Right renal pelvis (tissue), 4 donors: ENCODE results near the gene MYT1. TPM values are rescaled to one million over a fixed set of nuclear protein-coding genes. Genes with fewer than 3 reads are reported as not detected.

ENCODE experiments used
- DNase-seq, 4 donors: peaks; one replicate each; pipeline ENCODE4 v3.0.0-alpha.2; 2013; ENCODE audit warnings: low read depth in 4 of 4, low spot score in 3 of 4, missing footprints in 1 of 4
- polyA plus RNA-seq, 4 donors: library from polyadenylated mRNA; unstranded; fragments of 120-200 nt; gene quantifications; one replicate each; pipeline ENCODE4 v1.2.1, GENCODE V29; 2013; ENCODE audit not compliant: insufficient read length in 4 of 4

MYT1 gene
- polyA plus RNA-seq, 4 donors: 0.38 to 0.79 (median 0.63) TPM

DNA sequence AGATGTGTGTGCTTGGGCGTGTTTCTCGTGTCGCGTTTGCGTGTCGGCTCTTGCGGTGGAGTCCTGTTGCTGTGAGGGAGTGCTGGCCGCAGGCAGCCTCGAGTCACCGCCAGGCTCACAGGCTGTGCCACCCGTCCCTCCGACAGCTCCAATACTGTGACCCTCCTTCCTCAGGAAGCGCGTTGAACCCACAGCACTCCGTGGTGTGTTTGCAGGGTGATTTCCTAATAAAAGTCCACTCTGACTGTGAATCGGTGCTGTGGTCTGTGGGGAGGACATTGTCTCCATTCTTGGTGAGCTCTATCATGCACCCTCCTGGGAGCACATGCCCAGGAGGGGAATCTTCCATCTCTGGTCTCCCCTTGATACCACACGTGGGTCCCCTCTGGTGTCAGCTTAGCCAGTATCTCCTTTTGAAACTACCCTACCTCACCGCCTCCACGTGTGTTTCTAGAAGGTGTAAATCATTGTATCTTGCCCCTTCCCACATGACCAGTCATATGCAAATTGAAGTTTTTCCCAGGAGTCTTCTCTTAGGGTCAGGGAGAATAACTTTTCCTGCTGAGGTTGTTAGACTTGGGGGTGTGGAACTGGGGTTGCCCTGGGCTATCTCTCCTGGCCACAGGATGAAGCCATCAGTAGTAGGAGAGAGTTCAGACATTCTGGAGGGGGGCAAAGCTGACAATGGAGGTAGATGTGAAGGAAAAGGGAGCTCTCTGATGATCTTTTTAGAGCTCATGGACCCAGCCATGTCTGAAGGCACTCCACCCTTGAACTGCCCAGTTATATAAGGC is 77.9 kb downstream of the MYT1 start:
- DNase-seq: no peak

DNA sequence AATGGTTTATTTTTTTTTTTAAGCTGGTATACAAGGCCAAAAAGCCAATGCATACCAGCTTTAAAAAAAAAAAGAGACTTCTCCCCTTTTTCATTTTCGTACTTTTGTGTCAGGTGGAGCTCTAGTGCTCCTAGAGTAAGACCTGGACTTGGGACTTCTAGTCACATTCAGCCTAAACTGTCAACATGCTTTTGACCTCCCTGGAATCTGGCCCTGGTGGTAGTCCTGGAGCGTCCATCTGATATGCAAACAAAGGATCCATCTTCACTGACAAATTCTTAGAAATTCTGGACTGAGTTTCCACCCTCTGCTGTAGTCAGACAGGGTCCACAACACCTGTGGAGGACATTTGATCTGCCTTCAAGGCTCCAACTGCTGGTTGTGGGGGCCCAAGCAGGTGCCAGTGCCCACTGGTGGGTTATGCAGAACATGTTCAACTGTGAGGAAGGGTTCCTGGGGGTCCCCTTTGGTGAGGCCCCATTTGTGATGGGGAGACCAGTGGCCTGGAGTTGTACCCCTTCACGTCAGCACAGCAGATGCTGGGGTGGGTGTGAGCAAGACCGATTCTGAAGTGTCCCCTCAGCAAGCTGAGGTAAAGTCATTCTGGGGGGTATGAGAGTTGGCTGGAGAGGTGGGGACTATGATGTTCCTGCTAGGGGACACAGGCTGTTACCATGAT is 78.7 kb downstream of the MYT1 start:
- DNase-seq: no peak

DNA sequence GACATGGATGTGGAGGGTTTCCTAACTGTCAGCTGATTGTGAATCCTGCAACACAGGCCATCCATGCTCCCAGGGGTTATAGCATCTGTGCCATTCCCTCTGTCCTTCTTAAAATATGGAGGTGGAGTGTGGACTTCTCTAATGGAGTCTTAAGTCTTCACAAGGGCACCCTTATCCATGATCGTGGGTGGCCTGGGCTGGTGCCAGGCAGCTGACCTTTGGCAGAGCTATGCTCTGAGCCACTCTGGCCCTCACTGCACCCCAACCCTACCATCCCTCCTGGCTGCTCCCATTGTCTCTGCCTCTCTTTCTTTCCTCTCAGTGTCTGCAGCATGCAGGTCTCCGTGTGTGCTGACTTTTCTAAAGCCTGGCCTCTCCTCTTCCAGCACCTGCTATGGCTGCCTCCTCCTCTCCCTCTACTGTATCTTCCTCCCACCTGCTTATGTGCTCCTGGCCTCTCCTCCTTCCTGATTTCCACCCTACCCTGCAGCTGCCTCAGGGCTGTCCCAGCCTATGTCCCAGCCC is 80.1 kb downstream of the MYT1 start:
- DNase-seq: no peak

DNA sequence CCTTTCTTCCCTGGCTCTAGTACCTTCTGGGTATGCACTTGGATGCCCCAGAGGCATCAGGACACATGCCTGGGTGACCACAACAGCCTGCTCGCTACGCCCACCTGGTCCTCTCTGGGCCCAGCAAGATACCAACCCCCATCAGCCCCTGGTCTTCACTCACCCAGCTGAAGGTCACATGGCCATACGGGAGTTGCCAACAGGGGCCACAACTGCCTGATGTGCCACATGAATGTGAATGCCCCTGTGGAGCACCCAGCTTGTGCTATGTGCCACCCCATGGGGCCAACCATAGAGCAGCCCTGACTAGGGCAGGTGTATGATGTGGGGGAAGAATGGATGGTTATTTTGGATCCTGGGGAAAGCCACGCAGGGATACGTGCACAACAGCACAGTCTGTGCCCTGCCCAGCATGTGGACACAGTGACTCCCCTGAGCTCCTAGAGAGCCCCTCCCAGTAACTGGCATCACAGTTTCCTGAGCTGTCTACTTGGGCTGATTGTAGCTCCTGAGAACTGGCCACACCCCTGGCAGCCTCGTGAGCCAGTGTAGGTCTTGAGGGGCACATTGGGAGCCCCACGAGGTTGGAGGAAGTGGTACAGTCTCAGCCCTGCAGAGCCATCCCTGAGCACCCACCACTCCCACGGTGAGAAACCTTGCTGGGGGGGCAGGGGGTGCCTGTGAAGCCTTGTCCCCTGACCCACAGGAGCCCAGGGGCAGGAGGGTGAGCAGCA is 80.8 kb downstream of the MYT1 start:
- no peak for DNase-seq

DNA sequence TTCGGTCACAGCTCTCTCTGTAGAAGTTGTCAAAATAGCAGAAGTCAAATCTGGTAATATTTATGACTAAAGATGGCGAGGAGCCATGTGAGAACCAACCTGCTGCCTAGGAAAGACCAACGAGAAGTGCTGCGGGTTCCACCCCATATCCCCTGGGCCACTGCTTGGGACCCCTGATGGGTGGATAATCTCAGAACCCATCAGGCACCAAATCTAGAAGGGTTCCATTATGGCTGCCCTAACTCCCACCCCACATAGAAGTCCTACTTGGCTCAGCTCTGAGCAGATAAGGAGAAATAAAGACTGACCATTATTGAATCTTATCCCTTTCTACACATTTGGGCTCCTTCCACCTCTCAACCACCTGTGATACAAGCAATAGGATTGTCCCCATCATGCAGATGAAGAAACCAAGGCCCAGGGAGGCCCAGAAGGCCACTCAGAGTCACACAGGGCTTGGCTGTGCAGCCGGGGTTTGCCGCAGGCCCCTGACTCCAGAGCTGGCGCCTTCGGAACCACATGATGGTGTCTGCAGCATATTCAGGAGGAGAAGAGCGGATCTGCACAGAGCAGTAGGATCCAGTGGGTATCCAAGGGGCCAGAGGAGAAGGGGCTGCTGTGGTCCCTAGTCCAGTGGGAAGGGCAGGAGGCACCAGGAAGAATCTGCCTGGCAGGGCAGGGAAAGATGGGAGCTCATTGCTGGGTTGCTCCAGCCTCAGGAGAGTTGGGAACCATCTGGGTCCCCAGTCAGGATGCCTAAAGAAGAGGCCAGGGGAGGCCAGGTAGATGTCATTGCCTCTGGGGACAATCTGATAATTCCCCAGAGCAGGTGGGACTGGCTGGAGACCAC is 81.7 kb downstream of the MYT1 start:
- DNase-seq: no peak

DNA sequence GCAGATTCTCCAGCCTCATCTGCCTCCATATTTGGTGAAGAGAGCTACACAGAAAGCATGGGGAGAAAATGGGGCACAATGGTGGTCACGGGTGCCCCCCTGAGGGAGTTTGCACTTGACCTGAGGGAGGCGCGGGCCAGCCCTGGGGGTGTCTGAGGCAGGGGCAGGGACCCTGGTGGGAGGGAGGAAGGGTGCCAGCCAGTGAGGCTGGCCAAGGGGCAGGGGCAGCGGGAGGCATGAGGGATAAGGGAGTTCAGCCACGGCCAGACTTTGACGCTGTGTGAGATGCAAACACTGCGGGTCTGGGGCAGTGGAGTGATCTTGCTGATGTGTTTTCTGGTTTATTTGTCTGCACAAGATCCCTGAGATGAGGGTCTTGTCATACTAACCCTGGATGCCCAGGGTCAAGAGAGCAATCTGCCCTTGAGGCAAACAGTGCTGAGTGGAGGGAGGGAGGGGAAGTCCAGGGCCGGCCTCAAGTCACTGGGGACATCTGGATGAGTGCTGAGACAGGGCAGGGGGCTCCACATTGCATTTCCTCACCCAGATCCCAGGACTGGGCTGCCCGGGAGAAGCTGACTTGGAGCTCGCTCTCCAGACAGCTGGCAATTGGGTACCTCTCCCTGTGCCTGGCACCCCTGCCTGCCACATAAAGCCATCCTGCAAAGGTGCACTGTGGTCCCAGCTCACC is 82.5 kb downstream of the MYT1 start:
- DNase-seq: no peak

DNA sequence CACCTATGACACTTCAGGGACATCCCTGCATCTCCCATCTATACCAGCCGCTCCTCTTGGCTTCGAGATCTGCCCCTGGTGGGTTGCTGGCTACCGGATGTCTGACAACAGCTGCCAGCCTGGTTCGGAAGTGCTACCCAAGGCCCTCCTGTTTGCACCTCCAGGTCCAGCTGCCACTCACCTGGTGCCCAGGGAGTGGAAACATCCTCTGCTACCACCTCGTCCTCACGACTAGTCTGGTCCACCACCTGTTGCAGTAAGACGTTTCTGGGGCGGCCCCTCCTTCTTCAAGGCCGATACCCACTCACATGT is 83.0 kb downstream of the MYT1 start:
- DNase-seq: no peak

DNA sequence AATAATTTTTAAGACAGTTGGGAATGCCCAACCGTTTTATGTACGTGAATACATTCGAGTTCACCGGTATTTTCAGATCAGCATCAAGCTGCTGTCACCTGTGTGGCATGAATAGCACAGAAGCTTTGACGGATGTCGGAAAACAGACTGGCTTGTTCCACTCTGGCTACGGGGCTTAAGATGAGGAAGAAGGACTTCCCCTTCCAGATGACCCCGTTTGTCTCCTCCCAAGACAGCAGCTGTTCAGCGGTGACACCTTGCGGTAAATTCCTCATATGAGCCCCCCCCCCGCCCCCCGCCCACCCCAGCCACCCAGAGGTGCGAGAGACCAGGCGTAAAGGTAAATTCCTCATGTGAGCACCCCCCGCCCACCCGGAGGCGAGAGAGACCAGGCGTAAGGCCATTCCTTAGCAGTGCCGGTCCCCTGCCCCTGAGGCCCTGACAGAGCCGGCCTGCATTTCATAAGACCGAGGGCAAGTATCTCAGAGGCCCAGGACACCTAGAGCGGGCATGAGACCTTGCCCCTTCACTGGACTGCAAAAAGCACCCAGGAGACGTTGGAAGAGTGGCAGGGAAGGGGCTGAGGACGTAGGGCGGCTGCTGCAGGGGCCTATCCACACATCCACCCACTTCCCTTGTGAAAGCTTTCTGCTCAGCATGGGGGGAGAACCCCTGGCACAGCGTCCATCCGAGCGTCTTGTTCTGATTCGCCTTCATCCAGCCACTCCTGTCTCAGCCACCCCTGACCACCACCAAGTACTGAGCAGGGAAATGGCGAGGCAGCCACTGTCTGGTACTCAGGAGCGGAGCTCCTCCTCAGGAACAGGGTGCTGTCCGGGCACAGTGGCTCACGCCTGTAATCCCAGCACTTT is 84.0 kb downstream of the MYT1 start:
- no peak for DNase-seq

DNA sequence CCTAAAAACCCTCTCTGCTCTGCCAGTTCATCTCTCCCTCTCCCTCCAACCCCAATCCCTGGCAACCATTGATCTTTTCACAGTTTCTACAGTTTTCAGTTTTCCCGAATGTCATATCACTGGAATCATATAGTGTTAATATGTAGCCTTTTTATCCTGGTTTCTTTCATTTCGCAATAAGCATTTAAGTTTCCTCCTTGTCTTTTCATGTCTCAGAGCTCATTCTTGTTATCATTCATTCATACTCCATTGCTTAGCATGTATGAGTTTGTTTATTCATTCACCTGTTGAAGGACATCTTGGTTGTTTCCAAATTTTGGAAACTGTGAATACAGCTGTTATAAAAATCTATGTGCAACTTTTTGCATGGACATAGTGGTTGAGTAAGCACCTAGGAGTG is 85.8 kb downstream of the MYT1 start:
- no peak for DNase-seq

DNA sequence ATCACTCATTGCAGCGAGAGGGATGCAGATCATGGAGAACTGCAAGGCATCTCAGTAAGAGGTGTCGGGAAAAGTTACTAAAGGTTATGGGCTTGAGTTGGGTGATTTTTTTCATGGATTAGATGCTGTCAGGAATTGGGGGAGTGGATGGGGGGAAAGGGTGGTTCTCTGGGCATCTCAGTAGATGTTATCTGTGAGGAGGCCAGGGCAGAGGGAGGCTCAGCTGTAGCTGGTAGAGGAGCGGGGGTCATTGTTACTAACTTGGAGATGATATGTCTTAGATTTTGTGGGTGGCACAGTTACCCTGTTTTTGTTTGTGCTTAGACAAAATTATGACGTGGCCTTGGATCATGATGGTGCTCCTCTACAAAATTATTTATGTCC is 88.7 kb downstream of the MYT1 start:
- no peak for DNase-seq

DNA sequence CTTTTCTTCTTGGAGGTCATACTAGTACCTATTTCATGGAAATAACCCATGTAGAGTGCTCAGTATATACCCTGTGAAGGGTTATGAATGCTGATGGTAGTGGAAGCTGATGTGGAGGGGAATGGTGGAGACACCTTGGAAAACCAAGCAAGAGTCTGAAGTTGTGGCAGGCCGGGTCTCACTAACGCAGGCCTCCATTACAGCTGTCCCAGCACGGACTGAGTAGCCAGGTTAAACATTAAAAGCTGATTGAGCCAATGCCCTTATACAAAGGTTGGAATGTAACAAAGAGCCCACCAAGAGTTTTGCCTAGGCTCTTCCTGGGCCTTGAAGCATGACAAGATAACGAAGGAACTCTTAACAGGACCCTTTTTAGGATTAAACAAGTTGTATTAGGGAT is 89.2 kb downstream of the MYT1 start:
- DNase-seq: no peak

DNA sequence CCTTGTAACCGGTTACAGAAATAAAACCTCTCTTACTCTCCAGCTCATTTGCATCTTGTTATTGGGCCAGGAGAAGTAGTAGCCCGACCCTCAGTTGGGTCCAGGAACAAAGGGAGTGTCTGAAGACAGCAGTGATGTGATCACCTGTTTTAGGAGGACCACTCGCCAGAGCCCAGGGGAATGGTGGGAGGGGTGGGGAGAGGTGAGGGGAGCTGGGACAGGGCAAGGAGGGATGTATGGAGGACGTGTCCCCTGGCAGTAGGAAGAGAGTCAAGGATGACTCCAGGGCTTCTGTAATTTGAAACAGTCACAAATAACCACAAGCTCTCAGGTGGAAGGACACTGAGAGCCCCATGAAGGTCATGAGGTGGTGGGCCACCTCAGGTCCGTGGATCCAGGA is 89.9 kb downstream of the MYT1 start:
- DNase-seq: no peak

DNA sequence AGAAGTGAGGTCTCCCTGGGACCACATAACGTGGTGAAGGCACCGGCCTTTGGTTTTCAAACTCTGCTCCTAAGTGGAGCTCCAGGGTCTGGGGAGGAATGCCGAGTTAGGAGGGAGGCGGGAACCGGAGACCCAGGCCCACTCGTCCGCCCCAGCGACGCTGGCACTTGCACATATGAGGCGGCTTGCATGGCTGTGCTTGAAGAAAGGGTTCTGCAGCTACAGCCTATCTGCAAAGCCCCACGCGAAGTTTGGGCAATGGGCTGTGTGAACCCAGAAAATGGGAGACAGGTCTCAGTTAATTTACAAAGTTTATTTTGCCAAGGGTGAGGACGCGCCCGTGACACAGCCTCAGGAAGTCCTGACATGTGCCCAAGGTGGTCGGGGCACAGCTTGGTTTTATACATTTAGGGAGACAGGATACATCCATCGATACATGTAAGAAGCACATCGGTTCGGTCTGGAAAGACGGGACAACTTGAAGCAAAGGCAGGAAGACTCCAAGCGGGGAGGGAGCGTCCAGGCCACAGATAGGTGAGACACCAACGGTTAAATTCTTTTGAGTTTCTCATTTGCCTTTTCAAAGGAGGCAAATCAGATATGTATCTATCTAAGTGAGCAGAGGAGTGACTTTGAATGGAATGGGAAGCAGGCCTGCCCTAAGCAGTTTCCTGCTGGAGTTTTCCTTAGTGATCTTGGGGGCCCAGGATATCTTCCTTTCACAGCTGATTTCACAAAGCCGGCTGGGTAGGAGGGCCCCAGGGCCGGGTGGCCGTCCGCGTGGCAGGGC is 90.5 kb downstream of the MYT1 start:
- no peak for DNase-seq

DNA sequence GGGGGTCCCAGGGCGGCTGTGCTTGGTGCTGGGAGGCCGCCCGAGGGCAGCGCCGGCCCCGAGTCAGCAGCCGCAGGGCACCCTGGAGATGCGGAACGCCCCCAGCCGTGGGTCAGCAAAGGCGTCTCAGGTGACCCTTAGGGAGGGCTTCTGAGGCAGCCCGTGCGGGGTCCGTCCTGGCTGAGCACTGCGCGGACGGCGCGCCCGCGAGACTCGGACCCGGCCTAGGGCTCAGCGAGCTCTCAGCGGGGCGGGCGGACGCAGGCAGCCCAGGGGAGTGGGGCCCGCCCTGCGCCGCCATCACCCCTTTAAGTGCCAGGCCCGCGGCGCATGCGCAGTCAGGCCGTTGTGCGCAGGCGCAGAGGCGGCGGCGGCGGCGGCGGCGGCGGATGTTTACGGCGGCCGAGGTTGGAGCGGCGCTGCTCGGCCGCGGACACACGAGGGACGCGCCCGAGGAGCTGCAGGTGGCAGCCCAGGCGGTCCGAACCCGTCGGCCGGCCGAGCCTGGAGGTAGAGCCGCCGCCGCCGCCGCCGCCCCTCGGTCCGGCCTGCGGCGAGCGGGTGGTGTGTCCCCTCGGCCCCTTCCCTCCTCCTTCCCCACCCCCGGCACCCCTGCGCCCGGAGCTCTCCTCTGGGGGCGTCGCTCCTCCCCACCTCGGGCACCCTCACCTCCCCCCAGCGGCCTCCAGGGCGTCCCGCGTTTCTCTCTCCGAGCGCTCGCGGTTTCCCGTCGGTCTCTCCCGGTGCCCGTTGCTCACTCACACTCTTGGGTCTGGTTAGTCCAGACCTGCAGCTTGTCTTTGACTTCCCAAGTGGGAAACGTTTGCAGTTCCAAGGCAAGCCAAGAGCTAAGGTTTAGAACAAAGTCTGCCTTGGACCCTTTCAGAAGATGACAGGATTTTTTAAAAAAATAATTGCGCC is 91.4 kb downstream of the MYT1 start, which contains the start of gene PCMTD2:
Gene PCMTD2, plus strand, starts transcription at position 388 of the 921 bp plus-strand sequence. CDS start 4,218 bp downstream, outside the sequence.
- DNase-seq: peak in 3 of 4 donors; percentile 57 to 72 (median 67)

DNA sequence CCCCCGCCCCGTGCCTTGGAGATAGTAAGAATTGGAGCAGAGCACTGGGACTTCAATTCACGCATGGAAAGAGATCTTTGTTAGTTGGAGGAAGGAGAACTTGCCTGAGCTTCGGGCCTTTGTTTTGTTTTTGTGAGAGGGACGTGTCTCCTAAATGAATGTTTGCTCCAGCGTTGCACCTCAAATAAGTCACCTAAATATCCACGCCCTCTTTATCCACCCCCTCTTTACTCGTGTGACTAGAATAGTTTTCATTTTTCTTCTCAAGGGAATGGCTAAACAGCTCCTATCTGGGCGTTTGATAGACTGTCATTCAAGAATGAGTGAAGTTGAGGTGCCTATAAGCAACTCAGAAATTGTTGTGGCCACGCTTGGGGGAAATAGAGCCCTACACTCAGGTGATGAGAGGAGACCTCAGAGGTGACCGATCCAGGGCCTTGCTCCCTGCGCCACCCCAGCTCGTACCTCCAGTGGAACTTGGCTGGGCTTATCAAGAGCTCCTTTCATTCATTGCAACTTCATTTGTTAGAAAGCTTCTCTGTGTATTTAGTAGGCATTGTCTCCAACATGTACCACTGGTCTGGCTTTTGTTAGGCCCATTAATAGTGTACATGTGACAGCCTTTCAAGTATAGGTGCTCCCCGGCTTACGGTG is 92.2 kb downstream of the MYT1 start:
- no peak for DNase-seq

DNA sequence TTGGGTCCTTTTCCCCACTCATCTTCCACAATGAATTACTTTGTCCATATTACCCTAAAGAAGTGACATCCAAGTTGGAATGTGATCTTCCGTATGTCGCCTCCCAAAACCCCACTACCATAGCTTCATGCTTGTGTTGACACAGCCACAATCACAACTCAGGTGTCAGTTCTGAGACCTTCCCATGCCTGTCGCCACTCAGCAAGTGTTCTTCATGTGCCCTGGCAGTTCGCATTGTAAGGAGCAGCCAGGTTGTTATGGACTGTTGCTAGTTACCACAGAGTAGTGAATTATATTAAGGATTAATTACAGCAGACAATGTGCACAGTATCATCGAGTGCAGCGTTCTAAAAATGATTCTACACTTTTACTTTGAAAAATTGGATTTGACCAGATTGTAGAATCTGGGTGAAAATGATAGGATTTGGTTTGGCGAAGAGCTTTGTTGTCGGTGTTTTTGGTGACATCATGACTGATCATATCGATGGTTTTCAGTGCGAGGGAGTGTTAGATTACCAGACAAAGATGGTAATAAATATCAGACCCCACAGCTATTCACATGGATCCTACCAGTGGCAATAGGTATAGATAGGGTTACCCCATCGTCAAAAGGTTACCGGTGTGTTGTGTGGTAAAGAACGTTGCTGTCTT is 93.0 kb downstream of the MYT1 start:
- no peak for DNase-seq
